22Rv1 (cell line): Measurements from ENCODE around the gene OST4.

Experiments used
- ZFX ChIP-seq: fragments of 450-650 bp; IDR thresholded peaks from 2 replicates; pipeline ENCODE4 v1.6.1; 2017; ENCODE audit warnings: antibody characterized with exemption, borderline replicate concordance
- TF ChIP-seq, protein P1 (sequence below): fragments of 450-650 bp; IDR thresholded peaks from 2 replicates; pipeline ENCODE4 v1.5.1; 2017; ENCODE audit warnings: mild to moderate bottlenecking

DNA sequence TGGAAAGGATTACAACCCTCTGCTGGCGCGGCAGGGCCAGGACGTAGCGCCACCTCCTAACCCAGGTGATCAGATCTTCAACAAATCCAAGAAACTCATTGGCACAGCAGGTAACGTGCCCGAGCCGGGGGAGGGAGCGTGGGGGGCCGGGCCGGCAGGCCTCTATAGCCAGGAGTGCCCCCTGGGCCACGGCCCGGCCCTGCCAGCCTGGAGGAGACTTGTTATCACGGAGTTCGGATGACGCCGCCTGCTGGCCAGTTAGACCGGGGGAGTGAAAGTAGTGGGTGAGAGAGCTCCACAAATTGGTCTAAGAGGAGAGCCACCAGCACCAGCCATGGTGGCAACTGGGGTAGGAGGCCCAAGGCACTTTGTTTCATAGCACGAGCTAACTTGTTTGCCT, 47.3 kb downstream of the OST4 start:
- TF ChIP-seq, protein P1, sequence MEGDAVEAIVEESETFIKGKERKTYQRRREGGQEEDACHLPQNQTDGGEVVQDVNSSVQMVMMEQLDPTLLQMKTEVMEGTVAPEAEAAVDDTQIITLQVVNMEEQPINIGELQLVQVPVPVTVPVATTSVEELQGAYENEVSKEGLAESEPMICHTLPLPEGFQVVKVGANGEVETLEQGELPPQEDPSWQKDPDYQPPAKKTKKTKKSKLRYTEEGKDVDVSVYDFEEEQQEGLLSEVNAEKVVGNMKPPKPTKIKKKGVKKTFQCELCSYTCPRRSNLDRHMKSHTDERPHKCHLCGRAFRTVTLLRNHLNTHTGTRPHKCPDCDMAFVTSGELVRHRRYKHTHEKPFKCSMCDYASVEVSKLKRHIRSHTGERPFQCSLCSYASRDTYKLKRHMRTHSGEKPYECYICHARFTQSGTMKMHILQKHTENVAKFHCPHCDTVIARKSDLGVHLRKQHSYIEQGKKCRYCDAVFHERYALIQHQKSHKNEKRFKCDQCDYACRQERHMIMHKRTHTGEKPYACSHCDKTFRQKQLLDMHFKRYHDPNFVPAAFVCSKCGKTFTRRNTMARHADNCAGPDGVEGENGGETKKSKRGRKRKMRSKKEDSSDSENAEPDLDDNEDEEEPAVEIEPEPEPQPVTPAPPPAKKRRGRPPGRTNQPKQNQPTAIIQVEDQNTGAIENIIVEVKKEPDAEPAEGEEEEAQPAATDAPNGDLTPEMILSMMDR, result no peak
- no peak for TF ChIP-seq ZFX
